ENCODE data around the gene FTO. TPM values are rescaled to one million over a fixed set of nuclear protein-coding genes. Genes with fewer than 3 reads are reported as not detected.
A peak's percentile ranks its signal among the peaks of the same experiment; 100 is the strongest.

The FTO gene
- total RNA-seq, 1 donor from 2014 or later = 106 TPM

GRCh38 chr16:54171626-54172537, 467.9 kb downstream of the FTO start:
- Mint-ChIP-seq H3K27ac (ENCODE audit: unreplicated experiment) (no peak overlapping the region), H3K36me3 (ENCODE audit: unreplicated experiment) (no peaks in the 10 kb centered on the region), H3K27me3 (ENCODE audit: unreplicated experiment) (peaks cover 1% of the 10 kb centered on the region), H3K4me1 (ENCODE audit: low read depth, unreplicated experiment) (peaks cover 15% of the 10 kb centered on the region), H3K4me3 (ENCODE audit: unreplicated experiment) (no peak overlapping the region), H3K9me3 (ENCODE audit: unreplicated experiment) (no peaks in the 10 kb centered on the region)
- no peak for TF ChIP-seq CTCF (IDR thresholded peaks at IDR 0.05; ENCODE audit: partially characterized antibody, unreplicated experiment)
- no peak for DNase-seq

- Mint-ChIP-seq H3K27me3 (ENCODE audit: unreplicated experiment) (no peaks in the 10 kb centered on the region), H3K4me3 (ENCODE audit: unreplicated experiment) (no peak overlapping the region), H3K27ac (ENCODE audit: unreplicated experiment) (peak overlapping the region; percentile 15), H3K4me1 (ENCODE audit: low read depth, unreplicated experiment) (peaks cover 15% of the 10 kb centered on the region), H3K36me3 (ENCODE audit: unreplicated experiment) (no peaks in the 10 kb centered on the region), H3K9me3 (ENCODE audit: unreplicated experiment) (no peaks in the 10 kb centered on the region)
- no peak for TF ChIP-seq CTCF (IDR thresholded peaks at IDR 0.05; ENCODE audit: partially characterized antibody, unreplicated experiment)
- DNase-seq = no peak
Measured at GRCh38 chr16:54173490-54173889, 469.5 kb downstream of the FTO start.

GRCh38 chr16:54174201-54174600, 470.2 kb downstream of the FTO start:
- Mint-ChIP-seq H3K4me1 (ENCODE audit: low read depth, unreplicated experiment) (peaks cover 15% of the 10 kb centered on the region), H3K36me3 (ENCODE audit: unreplicated experiment) (no peaks in the 10 kb centered on the region), H3K27me3 (ENCODE audit: unreplicated experiment) (no peaks in the 10 kb centered on the region), H3K4me3 (ENCODE audit: unreplicated experiment) (peak overlapping the region; percentile 47), H3K27ac (ENCODE audit: unreplicated experiment) (peak overlapping the region; percentile 85), H3K9me3 (ENCODE audit: unreplicated experiment) (no peaks in the 10 kb centered on the region)
- TF ChIP-seq CTCF (IDR thresholded peaks at IDR 0.05; ENCODE audit: partially characterized antibody, unreplicated experiment) = no peak
- DNase-seq = peak; percentile 31

- Mint-ChIP-seq H3K4me1 (ENCODE audit: low read depth, unreplicated experiment) (peaks cover 15% of the 10 kb centered on the region), H3K27ac (ENCODE audit: unreplicated experiment) (no peak overlapping the region), H3K9me3 (ENCODE audit: unreplicated experiment) (no peaks in the 10 kb centered on the region), H3K4me3 (ENCODE audit: unreplicated experiment) (no peak overlapping the region), H3K36me3 (ENCODE audit: unreplicated experiment) (no peaks in the 10 kb centered on the region), H3K27me3 (ENCODE audit: unreplicated experiment) (no peaks in the 10 kb centered on the region)
- no peak for TF ChIP-seq CTCF (IDR thresholded peaks at IDR 0.05; ENCODE audit: partially characterized antibody, unreplicated experiment)
- DNase-seq = no peak
Measured at GRCh38 chr16:54174750-54175149, 470.8 kb downstream of the FTO start.

- H3K9me3 Mint-ChIP-seq (ENCODE audit: unreplicated experiment) = no peaks in the 10 kb centered on the region
- H3K4me3 Mint-ChIP-seq (ENCODE audit: unreplicated experiment) = no peak overlapping the region
- no peaks in the 10 kb centered on the region for H3K36me3 Mint-ChIP-seq (ENCODE audit: unreplicated experiment)
- no peak for DNase-seq
- no peak for TF ChIP-seq CTCF (IDR thresholded peaks at IDR 0.05; ENCODE audit: partially characterized antibody, unreplicated experiment)
- peaks cover 15% of the 10 kb centered on the region for H3K4me1 Mint-ChIP-seq (ENCODE audit: low read depth, unreplicated experiment)
- H3K27me3 Mint-ChIP-seq (ENCODE audit: unreplicated experiment) = no peaks in the 10 kb centered on the region
- no peak overlapping the region for H3K27ac Mint-ChIP-seq (ENCODE audit: unreplicated experiment)
Measured at GRCh38 chr16:54175169-54175551, 471.2 kb downstream of the FTO start.
